NCI-H1930 (cell line): Measurements from ENCODE around the gene TMEM204.

Experiments used
- DNase-seq, 2 experiments: peaks; one replicate each; lab custom pipeline; 2025; lab: John Stamatoyannopoulos, UW

Gene TMEM204

DNA sequence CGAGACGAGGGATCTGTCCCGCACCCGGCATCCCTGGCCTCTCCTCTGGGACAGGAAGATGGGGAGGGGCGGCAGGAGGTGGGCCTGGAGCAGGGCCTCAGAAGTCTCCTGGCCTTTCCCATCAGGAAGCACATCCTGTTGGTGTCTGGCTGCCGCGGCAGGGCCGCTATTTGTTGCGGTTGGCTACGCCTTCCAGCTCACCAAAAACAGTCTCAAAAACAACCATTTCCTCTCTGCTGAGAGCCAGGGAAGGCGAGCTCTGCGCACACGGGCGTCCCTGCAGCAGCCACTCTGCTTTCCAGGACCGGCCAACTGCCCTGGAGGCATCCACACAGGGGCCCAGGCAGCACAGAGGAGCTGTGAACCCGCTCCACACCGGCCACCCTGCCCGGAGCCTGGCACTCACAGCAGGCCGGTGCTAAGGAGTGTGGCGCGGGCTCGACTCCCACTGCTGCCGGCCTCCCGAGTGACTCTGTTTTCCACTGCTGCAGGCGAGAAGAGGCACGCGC is at the start of gene TMEM204:
Gene TMEM204 (plus strand): TSS at position 224 of the 509 bp plus-strand sequence. CDS start 610 bp downstream, outside the sequence.
- DNase-seq, result no peak

DNA sequence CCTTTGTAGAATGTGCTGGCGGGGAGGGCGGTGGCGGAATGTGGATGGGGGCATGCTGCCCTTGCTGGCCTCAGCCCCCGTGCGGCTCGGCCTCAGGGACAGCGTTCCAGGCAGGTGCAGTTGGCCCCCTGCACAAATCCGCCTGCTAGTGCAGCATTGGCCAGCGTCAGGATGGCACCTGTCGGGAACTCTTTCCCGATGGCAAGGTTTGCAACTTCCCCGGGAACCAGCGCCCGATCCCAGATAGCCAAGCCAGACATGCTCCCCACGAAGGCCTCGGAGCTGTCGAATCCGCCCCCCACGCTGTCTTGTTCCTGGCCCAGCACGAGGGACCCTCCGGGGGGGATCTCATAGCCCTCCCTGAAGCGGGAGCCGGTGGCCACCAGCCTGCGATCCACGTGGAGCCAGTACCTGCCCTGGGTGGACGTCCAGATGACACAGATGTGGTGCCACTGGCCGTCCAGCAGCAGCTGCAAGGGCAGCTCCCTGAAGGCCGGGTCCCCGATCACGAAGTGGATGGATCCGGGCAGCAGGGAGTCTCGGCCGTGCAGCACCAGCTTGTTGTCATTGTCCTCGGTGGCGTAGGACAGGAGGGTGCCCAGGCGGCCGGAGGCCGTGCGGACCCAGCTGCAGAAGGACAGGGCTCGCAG is 47.5 kb upstream of the TMEM204 start:
- DNase-seq, result no peak

DNA sequence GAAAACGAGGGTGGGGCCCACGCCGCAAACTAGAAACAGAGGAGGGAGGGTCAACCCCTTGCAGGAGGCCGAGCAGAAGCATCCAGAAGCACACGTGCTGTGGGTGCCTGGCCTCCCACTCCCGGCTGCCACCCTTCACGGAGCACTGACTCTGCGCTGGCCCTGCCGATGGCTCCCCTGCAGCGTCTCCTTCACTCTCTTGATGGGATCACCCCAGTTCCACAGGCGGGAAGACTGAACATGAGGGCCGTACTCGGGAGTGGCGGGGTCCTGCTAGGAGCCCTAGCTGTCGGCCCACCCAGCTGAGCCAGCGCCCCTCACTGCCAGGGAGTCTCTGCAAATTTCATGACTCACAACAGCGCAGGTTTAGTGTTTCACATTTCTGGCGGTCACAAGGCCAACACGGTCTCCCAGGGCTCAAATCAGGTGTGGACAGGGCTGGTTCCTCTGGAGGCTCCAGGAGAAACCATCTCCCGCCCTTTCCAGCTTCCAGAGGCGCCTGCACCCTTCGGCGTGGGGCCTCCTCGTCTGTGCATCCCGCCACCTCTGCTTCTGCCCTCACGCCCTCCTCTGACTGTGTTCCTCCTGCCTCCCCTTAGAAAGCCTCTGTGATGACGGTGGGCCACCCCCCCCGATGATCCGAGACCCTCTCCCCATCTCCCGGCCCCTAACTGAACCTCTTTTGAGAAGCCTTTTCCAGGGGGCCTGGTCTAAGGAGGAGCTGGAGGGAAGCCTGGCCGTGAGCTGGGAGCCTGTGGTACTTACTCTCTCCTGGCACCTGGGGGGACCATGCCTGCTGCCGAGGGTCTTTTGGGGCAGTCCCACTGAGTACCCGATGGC is 46.7 kb upstream of the TMEM204 start:
- no peak for DNase-seq

DNA sequence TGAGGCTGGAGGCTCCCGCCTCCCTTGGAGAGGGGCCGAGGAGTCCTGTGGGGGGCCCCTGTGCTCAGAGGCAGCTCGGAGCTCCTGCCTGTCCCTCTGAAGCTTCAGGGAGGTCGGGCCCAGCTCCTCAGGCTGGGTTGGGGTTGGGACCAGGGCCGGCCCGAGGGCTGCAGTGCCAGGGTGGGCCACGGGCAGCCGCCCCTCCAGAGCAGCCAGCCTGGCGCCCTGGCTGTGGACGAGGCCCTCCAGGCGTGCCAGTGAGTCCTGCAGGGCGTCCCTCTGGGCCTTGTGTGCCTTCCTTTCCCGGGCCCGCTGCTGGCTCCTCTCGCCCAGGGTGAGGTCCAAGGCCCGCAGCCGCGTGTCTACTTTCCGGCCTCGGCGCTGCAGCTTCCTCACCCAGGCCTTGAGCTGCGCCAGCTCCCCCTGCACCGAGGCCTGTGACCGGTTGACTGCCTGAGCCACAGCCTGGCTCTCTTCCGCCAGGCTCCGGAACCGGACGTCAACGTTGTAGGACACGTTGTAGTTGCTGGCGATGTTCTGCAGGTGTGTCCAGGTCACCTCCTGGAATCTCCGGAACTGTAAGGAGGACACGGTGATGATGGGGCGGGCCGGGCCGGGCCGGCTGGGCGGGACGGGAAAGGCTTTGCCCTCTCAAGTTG is 45.9 kb upstream of the TMEM204 start:
- no peak for DNase-seq

DNA sequence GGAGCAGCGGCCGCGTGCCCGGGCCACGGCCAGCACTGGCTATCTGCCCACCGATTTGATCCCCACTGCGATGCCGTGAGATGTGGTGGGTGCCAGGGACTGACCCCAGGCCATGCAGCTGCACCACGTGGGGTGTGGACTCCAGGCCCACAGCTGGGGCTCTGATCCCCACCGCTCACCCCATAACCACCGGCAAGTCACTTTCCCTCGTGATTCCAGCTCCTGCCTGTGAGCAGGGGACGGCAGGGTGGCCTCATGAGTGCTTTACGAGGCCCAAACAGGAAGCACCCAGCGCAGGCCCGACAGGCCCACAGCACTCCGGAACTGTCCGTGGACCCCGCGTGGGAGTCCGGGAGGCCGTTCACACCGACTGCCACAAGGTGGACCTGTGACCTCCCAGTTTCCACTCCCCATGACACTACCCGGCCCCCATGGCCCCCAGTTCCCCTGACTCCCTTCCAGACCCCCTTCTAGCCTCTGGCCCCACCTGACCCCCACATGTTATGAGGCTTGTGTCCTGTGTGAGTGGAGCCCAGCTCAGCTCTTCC is 45.3 kb upstream of the TMEM204 start:
- DNase-seq, result no peak

DNA sequence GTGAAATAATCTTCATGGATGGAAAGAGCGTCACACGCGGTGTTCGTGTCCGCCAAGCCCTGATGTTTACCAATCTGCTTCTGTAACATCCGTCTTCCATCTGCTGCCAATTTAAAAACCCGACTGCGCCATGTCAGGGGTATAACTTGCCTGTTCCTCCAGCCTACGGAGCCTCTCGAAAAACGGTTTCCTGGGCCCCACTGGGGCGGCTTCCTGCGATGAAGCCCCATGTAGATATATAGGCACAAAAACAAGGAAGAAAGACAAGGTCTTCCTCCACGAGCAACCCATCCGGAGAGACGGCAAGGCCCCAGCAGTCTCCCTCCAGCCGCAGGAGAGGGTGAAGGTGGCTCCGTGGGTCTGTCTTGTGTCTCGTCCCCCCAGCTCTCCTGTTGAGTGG is 44.8 kb upstream of the TMEM204 start, which contains the start of gene PTX4:
Gene PTX4 (minus strand): TSS at position 326 of the 400 bp plus-strand sequence. CDS start 35 bp downstream, at position 291.
- DNase-seq, result no peak

DNA sequence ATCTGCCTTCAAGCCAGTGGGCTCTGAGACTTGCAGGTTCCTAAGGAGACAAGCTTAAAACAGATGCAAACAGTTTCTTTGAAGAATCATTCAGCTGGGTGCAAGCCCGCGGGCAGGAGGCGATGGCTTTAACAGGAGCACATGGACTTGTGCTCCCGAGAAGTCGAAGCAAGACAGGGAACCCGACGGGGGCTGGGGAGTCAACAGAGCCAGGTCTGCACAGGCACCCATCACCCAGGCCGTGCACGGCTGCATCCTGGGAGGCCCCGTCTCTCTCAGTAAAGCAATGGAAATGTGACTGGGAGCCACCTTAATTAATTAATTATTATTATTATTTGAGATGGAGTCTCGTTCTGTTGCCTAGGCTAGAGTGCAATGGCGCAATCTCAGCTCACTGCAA is 44.4 kb upstream of the TMEM204 start:
- no peak for DNase-seq

DNA sequence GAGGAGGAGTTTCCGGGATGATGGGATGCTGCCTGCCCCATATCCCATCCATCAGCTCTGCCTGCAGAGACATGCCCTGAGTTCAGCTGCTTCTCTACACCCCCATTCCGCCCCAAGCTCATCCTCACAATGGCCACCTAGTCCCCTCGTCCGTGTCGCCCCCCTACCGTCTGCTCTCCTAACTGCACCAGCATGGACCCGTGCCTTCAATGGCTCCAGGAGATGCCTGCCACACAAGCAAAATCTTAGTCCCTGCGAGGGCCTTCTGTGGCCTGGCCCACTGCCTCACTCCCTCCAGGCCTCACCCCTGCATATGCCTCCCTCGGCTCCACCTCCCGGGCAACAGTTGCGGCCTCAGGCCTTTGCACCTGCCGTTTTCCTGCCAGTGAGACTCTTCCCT is 42.1 kb upstream of the TMEM204 start:
- DNase-seq, result no peak

DNA sequence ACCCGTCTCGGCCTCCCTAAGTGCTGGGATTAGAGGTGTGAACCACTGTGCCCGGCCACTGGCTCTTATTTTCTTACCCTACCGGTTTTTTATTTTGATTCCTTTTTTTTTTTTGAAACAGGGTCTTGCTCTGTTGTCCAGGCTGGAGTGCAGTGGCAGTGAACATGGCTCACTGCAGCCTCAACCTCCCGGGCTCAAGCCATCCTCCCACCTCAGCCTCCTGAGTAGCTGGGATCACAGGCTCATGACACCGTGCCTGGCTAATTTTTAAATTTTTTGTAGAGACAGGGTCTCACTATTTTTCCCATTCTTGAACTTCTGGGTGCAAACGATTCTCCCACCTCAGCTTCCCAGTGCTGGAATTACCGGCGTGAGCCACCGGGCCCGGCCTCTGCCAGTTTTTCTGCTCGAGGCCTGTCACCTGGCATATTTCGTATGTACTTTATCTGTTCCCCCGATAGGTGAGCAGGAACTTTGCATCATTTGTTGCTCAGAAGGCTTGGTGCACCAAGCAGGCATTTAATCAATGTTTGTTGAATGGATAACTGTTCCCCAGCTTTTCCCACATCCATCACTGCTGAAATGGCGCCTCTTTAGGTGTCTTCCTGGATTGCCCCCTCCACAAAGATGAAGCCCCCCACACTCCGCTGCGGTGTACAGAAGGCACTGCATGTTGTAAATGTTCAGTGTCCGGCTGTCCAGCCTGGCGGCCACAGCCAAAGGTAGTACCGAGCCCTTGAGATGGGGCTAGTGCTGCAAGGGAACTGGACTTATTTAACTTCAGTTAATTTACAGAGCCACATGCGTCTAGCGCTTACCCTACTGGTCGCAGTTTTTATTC is 41.2 kb upstream of the TMEM204 start:
- DNase-seq, result no peak

DNA sequence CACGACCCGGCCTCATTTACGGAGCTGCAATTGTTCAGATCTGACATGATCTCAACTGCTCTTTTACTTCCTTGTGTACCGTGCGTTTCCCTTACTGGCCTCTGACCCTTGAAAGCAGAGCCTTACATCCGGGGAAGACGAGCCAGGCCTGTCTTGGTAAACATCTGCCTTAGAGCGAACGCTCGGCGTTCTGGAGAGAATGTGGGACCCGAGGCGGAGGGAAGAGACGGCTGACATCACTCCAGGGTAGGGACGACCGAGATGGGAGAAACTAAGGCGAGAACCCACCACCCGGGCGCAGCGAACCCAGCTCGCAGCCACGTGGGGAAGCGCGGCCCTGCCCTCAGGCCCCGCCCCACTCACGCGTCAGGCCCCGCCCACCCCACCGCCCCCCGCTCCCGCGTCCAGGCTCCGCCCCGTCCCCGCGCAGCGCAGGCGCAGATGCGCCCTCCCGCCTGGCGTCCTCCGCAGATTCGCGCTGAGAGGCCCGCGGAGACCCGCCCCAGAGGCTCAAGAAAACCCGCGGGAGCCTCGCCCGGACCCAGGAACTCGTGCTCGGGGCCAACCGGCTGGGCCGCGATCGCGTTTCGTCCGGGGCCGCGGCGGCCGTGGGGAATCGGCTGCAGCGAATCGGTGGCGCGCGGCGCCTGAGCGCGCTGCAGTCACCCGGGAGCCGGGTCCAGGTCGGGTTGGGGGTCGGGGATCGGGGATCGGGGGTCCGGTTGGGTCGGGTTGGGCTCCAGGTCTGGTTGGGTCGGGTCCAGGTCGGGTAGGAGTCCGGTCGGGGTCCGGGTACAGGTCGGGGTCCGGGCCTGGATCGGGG is 40.3 kb upstream of the TMEM204 start, which contains the start of gene TELO2:
Gene TELO2 (plus strand): TSS at position 438 of the 823 bp plus-strand sequence. CDS start 922 bp downstream, outside the sequence.
- DNase-seq, result peak; percentile 68 to 82

DNA sequence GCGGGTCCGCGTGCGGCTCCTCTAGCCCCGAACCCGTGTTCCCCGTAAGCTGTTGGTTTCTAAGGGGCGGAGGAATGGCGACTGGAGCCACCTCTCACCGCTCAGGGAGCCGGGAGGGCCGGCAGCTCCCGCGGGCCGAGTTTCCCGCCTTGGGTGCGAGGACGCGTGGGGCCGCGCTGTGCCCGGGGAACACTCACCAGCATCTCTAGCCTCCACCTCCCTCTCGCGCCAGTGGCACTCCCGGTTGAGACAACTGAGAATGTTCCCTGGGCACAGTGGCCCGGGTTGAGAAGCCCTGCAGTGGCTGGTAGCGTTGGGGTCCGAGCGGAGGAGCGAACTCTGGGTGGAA is 39.7 kb upstream of the TMEM204 start:
- no peak for DNase-seq

DNA sequence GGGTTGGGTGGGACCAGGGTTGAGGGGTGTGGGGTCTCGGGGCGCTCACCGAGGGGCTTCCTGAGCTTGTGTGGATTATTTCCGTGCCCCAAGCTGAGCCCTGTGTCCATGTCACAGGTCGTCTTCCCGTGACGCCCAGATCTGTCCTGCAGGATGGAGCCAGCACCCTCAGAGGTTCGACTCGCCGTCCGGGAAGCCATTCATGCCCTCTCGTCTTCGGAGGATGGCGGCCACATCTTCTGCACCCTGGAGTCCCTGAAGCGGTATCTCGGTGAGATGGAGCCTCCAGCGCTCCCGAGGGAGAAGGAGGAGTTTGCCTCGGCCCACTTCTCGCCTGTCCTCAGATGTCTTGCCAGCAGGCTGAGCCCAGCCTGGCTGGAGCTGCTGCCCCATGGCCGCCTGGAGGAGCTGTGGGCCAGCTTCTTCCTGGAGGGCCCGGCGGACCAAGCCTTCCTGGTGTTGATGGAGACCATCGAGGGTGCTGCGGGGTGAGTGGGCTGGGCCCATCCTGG is 39.3 kb upstream of the TMEM204 start:
- no peak for DNase-seq

DNA sequence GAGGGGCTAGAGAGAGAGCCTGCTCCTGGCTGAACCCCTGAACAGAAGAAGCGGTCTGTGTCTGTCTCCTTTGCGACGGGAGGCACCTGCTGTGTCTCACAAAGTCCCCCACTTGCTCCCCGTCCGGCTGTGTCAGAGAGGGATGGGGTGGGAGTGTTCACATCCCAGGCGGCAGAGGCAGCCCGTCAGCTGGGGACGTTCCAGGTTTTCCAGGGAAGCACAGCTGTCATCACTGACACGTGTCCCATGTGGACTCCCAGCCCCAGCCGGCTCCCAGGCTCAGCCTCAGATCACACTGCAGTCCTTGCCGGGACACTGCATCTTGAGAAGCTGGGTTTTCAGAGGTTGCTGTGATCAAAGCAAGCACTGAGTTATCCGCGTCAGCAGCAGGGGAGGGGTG is 38.8 kb upstream of the TMEM204 start:
- no peak for DNase-seq

DNA sequence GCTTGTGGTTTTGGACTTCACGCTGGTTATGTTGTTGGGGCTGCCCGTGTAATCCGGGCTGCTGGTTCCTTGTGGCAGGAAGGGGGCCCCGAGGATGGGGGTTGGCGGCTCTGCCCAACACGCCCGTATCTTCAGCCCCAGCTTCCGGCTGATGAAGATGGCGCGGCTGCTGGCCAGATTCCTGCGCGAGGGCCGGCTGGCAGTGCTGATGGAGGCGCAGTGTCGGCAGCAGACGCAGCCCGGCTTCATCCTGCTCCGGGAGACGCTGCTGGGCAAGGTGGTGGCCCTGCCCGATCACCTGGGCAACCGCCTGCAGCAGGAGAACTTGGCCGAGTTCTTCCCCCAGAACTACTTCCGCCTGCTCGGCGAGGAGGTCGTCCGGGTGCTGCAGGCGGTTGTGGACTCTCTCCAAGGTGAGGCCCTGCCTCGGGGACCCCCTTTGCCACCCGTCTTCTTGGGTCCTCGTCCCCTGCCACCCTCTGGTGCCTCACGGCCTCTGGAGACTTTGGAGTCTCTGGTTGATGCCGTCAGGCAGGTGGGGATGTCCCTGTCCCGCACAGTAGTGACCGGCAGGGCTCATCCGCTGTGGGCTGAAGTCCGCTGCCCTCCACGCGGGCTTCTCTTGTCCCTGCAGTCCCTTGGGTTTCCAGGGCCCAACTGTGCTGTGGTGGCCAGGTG is 38.1 kb upstream of the TMEM204 start:
- no peak for DNase-seq

DNA sequence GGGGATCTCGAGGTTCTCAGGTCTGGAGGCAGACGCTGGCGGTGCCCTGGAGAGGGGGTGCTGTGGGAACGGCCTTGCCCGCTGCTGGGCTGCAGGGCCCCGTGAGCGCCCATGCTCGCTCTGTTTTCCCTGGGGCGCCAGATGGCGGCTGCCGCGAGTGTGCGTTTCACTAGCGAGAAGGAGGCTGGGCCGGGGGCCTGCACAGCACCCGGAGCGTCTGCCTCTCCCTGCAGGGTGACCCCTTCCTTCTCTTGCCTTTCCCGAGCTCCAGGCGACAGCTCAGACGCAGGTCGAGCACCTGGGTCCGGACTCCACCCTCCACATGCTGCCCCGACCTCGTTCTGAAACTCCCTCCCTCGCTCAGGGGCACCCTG is 37.6 kb upstream of the TMEM204 start:
- DNase-seq, result no peak

DNA sequence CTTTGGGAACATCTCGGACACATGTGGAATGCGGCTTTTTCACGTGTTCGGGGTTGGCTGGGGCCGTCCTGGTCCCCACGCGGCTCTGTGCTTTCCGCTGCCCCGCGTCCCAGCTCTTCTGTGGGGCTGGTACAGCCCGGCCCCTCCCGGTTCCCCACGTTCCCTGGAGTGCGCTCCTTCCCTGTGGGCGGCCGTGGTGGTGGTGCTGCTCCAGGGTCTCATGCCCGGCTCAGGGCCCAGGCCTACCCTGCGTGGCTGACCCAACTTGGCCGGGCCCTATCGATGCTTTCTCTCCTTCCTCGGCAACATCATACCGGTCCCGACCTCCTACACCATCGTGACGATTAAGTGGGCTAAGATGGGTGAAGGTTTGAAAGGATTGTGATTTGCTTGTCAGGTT is 37.0 kb upstream of the TMEM204 start:
- no peak for DNase-seq

DNA sequence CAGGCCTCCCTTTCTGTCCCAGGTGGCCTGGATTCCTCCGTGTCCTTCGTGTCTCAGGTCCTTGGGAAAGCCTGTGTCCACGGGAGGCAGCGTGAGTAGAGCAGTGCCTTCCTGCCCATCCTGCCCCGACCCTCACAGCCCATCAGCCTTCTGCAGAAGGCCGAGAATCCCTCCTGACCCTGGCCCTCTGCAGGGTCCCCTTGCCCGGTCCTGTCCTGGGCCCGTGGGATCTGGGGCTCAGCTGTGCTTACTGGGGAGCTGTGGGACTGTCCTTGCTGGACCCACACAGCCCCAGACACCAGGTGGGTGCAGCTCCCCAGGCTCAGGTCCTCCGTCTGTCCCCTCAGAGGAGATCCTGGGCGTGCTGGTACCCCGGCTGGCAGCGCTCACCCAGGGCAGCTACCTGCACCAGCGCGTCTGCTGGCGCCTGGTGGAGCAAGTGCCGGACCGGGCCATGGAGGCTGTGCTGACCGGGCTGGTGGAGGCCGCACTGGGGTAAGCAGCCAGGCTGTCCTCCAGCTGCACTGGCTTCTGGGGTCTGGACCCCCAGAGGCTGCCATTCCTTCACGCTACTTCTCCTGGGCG is 36.4 kb upstream of the TMEM204 start:
- DNase-seq, result no peak

DNA sequence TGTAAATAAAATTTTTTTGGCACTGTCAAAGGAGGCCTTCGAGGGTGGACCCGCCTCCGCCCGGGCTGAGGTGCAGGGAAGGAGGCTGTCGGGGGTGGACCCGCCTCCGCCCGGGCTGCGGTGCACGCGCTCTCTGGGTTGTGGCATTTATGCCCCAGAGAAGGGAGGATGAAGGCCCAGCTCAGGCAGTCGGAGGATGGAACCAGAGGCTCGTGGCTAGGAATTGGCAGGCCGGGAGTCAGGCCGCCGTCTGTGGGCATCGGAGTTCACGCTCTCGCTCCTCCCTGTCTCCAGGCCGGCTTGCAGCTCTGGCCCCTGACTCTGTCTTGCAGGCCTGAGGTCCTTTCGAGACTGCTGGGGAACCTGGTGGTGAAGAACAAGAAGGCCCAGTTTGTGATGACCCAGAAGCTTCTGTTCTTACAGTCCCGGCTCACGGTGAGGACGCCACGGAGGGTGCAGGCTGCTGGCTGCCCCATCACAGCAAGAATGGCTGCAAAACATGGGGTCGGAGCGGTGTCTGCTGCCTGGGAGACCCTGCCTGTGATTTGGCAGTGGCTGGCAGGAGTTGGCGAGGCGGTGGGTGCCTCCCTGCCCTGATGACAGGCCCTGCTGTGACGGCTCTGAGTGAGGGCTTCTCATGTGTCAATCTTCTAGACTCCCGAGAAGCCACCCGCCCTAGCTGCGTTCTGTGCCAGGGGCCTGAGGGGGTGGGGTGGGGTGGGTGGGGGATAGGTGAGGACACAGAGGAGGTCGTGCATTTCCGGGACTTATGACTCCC is 34.4 kb upstream of the TMEM204 start:
- no peak for DNase-seq
